Endothelial cell of umbilical vein (primary cell): ENCODE data around the gene EXOC6B.

Source experiments
- CTCF ChIP-seq, 2 donors: IDR thresholded peaks; 1 replicate in 1 of 2; 2 replicates in 1 of 2; pipeline ENCODE4 v1.5.1; 2011; ENCODE audit warnings: low read length in 2 of 2, mild to moderate bottlenecking in 2 of 2, moderate library complexity in 2 of 2, control low read depth in 1 of 2, inconsistent platforms in 1 of 2, low read depth in 1 of 2; ENCODE audit not compliant: insufficient read depth in 1 of 2; ENCODE audit errors: extremely low read depth in 1 of 2
- POLR2A ChIP-seq: IDR thresholded peaks from 2 replicates; pipeline ENCODE4 v1.6.1; 2012; ENCODE audit warnings: low read depth, mild to moderate bottlenecking, control low read depth, low read length

- TF ChIP-seq CTCF (IDR thresholded peaks at IDR 0.05; ENCODE audit: extremely low read depth in 1 of 2, insufficient read depth in 1 of 2, low read depth in 1 of 2, low read length in 2 of 2) (no peak), POLR2A (no peak)
These were observed 280.0 kb downstream of the EXOC6B start for GRCh38 chr2:72545790-72546189.
